Endometrial microvascular endothelial cells (primary cell): ENCODE results near the gene RASA1. TPM values are rescaled to one million over a fixed set of nuclear protein-coding genes. Genes with fewer than 3 reads are reported as not detected.
"Not testable (repeated sequence)": the region's sequence is repeated elsewhere in the genome, so short reads cannot be mapped to it uniquely, and the experiment has no call there.

Source experiments
- in situ Hi-C: cut with HindIII; loops from 2 replicates; pipeline ENCODE4 v1.10.0; 2017; ENCODE audit warnings: low sequenced_read_pairs, low pct_unique_long_range_greater_than_20kb; ENCODE audit errors: inconsistent ontology term
- total RNA-seq: library from RNA; depleted of rRNA; stranded (reverse); fragments of >200 nt; gene quantifications from one replicate; pipeline ENCODE4 v1.2.3, GENCODE V29; 2015; ENCODE audit errors: inconsistent ontology term

RASA1 gene
- total RNA-seq, 1 donor from 2014 or later = 43.6 TPM

DNA sequence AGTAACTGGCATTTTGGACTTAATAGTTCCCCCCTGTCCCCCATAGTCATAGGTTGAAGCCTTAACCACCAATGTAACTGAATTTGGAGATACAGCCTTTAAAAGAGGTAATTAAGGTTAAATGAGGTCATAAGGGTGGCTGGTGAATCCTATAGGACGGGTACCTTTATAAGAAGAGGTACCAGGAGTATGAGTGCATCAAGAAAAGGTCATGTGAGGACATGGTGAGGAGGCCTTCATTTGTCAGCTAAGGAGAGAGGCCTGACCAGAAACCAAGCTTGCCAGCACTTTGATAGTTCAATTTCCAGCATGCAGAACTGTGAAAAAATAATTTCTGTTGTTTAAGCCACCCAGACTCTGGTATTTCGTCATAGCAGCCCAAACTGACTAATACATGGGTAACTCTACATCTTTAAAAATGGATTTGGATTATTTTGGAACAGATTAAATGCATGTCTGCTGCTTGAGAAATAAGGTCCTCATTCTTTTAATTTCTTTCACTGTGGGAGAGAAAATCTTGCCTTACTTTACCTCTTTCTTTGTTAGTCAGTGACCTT lies 9.7 kb downstream of the RASA1 start:
- in situ Hi-C loops = no loop called here

DNA sequence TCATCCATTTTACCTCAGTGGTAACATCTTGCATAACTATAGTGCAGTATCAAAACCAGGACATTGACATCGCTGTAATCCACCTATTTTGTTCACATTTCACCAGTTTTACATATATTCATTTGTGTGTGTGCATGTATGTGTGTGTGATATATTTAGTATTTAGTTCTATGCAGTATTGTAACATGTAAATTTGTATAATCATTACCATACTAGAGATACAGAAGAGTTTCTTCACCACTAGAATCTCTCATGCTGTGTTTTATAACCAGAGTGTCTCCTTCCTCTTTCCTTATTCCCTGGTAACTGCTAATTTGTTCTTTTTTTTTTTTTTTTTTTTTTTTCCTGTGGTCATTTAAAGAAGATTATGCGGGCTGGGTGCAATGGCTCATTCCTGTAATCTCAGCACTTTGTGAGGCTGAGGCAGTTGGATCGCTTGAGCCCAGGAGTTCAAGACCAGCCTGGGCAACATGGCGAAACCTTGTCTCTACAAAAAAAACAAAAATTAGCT lies 11.0 kb downstream of the RASA1 start:
- in situ Hi-C loops = no loop called here

- in situ Hi-C loops = no loop called here
These were observed 14.6 kb downstream of the RASA1 start for GRCh38 chr5:87282269-87282668.

DNA sequence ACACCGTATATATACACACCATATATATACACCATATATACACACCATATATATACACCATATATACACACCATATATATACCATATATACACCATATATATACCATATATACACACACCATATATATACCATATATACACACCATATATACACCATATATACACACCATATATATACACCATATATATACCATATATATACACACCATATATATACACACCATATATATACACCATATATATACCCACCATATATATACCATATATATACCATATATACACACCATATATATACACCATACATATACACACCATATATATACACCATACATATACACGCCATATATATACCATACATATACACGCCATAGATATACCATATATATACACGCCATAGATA lies 19.6 kb downstream of the RASA1 start:
- in situ Hi-C loops = not testable (repeated sequence)

DNA sequence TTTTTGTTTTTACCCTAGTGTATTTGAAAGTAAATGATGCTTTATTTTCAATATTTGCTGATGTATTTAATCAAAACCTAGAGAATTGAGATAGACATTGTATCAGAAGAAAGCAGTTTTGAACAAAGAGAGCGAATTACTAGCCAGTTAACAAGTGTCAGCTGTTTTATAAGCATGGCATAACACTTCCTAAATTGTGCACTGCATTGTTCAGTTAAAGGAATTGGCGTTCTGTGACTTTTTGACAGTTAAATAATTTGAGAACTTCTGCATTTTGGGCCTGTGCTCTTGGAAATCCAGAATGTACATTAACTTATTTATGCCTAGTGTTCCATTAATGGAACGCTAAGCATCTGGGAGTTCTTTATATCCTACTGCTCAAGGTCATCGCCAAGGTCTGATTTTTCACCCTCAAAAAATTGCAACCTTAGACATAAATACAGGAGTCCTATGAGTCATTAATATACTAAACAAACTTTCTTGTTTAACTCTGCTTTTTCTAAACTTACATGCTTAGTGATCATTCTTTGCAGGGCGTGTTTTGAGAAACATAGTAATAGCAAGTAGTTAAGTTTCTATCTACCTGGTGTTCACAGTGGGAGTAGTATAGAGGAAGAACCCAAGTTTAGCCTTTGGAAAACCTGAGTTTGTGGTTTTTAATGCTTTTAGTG lies 31.1 kb downstream of the RASA1 start:
- in situ Hi-C loops = no loop called here

DNA sequence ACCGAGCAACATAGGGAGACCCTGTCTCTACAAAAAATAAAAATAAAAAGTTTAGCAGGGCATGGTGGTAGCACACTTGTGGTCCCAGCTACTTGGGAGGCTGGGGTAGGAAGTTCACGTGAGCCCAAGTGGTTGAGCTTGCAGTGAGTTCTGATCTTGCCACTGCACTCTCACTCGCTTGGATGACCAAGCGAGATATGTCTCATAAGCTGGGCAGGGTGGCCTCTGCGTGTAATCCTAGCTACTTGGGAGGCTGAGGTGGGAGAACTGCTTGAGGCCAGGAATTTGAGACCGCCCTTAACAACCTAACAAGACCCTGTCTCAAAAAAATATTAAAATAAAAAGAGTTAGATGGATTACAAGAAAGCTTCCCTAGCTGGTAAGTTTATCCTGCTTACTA lies 32.5 kb downstream of the RASA1 start:
- in situ Hi-C loops = no loop called here

- in situ Hi-C loops = no loop called here
These were observed 33.1 kb downstream of the RASA1 start for GRCh38 chr5:87300744-87301143.

GRCh38 chr5:87302061-87302460 lies 34.4 kb downstream of the RASA1 start:
- in situ Hi-C loops = no loop called here

- in situ Hi-C loops = no loop called here
These were observed 35.6 kb downstream of the RASA1 start for GRCh38 chr5:87303324-87303723.

DNA sequence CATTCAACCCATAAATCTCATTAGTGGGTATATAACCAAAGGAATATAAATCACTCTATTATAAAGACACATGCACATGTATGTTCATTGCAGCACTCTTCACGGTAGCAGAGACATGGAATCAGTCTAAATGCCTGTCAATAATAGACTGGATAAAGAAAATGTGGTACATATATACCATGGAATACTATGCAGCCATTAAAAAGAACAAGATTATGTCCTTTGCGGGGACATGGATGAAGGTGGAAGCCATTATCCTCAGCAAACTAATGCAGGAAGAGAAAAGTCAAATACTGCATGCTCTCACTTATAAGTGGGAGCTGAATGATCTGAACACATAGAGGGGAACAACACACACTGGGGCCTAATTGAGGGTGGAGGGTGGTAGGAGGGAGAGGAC lies 38.4 kb downstream of the RASA1 start:
- in situ Hi-C loops = not testable (repeated sequence)

- in situ Hi-C loops = no loop called here
These were observed 40.2 kb downstream of the RASA1 start for GRCh38 chr5:87307796-87308423.

- in situ Hi-C loops = no loop called here
These were observed 44.0 kb downstream of the RASA1 start for GRCh38 chr5:87311405-87312279.

GRCh38 chr5:87313216-87313615 lies 45.5 kb downstream of the RASA1 start:
- in situ Hi-C loops = no loop called here

DNA sequence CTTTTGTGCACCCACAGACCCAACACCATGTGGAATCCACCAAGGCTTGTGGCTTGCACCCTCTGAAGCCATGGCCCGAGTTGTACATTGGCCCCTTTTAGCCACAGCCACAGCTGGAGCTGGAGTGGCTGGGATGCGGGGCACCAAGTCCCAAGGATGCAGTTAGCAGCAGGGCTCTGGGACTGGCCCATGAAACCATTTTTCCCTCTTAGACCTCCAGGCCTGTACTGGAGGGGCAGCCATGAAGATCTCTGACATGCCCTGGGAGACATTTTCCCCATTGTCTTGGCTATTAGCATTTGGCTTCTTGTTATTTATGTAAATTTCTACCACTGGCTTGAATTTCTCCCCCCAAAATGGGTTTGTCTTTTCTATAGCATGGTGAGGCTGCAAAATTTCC lies 51.8 kb downstream of the RASA1 start:
- in situ Hi-C loops = no loop called here

GRCh38 chr5:87321605-87322004 lies 53.9 kb downstream of the RASA1 start:
- in situ Hi-C loops = no loop called here

DNA sequence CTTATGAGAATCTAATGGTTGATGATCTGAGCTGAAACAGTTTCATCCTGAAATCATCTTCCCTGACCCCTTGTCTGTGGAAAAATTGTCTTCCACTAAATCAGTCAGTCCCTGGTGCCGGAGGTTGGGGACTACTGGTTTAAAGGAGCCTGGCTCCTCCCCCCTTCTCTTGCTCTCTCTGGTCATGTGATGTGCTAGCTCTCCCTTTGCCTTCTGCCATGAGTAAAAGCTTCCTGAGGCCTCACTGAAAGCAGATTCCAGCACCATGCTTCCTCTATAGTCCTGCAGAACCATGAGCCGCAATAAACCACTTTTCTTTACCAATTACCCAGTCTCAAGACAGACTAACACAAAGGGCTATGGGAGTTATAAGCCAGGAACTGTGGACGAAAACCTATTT lies 54.7 kb downstream of the RASA1 start:
- in situ Hi-C loops = no loop called here

GRCh38 chr5:87327998-87328397 lies 60.3 kb downstream of the RASA1 start:
- in situ Hi-C loops = no loop called here

- in situ Hi-C loops = no loop called here
These were observed 61.4 kb downstream of the RASA1 start for GRCh38 chr5:87329114-87329513.

DNA sequence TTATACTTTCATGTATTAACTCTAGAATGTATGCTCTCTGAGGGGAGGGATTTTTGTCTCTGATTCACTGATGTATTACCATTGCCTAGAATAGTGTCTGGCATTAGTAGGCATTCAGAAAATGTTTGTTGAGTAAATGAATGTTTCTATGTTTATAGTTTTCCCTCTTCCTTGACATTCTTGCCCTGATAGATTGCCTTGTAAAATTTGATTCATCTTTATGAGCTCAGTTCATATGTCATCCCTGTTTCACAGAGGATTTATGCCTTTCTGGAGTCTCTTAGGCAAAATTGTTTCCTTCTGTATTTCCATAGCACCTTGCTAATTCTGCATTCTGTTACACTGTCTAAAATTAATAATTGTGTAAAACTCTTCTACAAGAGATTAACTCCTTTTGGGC lies 72.3 kb downstream of the RASA1 start:
- in situ Hi-C loops = no loop called here
